NCI-H1436 treated with DMSO at 0.1 percent for 48 hours (cell line): ENCODE measurements around the gene C8G.

ENCODE experiments used
- DNase-seq: peaks from one replicate; lab custom pipeline; 2025; lab: John Stamatoyannopoulos, UW

Gene C8G

DNA sequence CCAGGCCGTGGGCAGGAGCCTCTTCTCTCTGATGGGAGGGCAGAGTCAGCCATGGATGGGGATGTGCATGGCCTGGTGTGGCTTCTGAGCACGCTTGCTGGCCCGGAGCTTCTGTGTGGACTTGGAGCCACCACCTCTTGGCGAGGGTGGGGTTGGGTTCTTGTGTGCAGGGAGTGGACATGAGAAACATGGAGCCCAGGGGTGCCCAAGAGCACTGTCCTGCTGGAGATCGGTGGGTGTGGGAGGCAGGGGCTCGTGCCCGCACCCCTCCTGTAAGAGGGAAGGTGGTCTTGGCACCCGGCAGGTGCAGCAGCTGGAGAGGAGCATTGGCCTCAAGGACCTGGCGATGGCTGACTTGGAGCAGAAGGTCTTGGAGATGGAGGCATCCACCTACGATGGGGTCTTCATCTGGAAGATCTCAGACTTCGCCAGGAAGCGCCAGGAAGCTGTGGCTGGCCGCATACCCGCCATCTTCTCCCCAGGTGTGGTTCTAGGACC is 24.3 kb upstream of the C8G start:
- no peak for DNase-seq

DNA sequence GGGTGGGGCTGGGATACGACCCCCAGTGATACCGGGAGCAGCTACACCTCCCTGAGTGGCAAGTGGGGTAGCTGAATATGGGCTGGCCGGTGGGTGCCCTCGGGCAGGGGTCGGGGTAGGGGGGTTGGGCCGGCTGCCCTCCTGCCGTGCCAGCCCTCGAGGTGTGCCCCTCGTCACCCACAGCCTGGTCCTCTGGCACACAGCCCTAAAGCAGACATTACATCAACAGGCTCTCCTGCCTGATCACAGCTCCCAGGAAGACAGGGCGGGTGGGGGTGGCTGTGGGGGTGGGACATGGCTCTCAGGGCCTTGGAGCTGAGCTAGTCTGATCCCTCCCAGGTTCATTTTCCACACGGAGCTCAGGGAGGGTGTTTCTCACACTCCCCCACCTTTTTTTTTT is 23.7 kb upstream of the C8G start:
- no peak for DNase-seq

DNA sequence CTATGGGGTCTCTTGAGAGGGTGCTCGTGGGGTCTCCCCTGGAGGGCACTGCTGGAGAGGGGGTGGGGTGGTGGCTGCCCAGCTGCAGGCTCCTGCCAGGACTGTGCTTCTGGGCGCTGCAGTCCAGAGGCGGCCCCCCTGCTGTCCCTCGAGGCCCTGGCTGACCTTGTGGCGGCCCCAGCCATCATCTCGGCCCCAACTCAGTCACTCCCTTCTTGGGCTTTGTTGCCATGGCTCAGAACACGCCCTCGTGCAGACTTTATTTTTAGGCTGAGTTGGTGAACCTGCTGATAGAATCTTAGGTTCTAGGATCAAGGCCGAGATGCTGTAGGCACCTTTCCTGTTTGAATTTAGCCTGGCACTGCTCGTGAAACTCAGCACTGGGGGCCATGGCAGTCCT is 23.3 kb upstream of the C8G start:
- no peak for DNase-seq

DNA sequence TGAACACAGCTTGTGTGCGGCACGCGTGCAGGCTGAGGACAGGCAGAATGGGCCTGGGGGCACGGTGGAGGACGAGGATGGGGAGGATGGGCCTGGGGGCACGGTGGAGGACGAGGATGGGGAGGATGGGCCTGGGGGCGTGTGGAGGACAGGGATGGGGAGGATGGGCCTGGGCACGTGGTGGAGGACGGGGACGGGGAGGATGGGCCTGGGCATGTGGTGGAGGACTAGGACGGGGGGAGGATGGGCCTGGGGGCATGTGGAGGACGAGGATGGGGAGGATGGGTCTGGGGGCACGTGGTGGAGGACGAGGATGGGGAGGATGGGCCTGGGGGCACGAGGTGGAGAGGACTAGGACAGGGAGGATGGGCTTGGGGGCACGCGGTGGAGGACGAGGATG is 22.5 kb upstream of the C8G start:
- DNase-seq, result no peak

DNA sequence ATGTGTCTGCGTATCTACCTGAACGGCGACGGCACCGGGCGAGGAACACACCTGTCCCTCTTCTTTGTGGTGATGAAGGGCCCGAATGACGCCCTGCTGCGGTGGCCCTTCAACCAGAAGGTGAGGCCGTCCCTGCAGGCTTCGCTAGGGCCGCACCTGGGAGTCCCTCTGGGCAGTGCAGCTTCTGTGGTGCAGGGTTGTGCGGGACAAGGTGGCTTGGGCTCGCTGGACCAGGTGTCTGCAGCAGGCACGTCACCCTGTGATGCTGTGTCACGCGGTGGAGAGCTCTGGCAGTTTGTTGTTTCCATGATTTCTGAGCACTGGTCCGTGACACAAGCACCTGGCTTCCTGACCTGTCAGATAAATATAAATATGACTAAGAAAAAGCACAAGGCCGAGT is 21.2 kb upstream of the C8G start:
- no peak for DNase-seq

DNA sequence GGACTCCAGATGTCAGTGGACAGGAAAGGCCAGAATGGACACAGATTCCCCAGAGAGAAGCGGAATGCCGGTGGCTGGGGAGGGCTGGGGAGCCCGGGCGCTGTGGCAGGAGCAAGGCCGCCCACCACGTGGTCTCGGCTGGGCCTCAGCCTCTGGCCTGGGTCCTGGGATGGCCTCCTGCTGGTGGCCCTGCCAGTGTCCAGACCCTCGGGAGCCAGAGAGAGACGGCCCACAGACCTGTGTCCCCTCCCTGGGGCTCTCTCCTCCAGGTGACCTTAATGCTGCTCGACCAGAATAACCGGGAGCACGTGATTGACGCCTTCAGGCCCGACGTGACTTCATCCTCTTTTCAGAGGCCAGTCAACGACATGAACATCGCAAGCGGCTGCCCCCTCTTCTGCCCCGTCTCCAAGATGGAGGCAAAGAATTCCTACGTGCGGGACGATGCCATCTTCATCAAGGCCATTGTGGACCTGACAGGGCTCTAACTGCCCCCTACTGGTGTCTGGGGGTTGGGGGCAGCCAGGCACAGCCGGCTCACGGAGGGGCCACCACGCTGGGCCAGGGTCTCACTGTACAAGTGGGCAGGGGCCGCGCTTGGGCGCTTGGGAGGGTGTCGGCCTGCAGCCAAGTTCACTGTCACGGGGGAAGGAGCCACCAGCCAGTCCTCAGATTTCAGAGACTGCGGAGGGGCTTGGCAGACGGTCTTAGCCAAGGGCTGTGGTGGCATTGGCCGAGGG is 19.5 kb upstream of the C8G start:
- DNase-seq, result no peak

DNA sequence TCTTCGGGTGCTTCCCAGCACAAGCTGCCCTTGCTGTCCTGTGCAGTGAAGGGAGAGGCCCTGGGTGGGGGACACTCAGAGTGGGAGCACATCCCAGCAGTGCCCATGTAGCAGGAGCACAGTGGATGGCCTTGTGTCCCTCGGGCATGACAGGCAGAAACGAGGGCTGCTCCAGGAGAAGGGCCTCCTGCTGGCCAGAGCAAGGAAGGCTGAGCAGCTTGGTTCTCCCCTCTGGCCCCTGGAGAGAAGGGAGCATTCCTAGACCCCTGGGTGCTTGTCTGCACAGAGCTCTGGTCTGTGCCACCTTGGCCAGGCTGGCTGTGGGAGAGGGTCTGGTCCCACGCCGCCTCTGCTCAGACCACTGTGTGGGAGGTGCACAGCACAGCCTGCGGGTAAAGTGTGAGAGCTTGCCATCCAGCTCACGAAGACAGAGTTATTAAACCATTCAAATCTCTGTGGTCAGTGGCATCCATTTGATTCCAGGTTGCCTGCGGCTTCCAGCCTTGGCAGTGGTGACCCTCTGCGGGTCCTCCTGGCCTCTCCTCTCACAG is 18.8 kb upstream of the C8G start:
- no peak for DNase-seq

DNA sequence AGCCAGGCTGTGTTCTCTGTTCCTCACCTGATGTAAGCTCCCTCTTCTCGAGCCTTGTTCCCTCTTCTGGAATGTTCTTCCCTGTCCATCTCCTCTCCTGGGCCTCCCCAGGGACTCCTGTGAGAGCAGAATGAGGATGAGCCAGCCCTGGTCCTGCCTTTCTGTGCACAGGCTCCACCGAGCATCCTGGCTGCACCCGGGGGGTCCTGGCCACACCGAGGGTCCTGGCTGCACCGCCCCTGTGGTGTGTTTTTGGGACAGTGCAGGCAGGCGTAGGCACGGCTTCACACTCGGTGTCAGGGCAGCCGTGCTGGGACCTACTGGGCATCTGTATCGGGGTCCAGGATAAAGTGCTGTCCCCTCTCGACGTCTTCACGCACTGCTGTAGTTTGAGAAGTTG is 18.3 kb upstream of the C8G start:
- no peak for DNase-seq

DNA sequence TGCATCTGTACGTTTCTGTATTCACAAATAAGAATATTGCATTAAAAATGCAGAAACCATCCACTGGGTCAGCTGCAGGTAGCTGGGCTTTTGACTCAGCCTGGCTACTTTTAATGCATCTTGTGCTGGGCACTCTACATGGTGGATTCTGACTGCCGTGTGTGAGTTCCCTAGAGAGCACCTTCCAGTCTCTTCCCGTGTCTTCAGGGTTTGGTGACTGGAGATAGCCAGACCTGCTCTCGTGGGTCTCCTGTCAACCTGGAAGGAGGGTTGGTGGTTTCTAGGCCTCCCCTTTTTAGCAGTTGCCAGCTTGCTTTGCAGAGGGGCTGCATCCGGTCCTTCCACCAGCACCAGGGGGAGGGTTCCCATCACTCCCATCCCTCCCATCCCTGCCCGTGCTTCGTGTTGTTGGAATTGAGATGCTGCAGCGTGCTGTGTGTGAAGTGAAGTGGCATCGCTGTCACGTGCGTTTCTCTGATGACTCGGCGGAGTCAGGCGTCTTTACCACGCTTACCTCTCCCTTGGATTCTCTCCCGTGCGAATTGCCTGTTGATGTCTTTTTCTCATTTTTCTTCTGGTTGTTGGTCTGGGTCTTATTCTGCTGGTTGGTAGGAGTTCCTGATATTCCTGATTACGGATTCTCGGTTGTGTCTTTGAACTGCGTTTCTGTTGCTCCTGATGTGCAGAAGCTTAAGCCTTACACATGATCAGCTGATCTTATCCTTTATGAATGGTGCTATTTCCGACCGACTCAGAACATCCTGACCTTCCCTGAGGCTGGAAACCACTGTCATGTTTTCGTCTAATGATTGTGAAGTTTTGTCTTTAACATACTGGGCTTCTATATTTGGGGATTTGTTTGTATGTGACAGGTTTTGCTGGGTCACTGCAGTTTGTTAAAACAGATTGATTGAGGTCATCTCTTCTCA is 17.4 kb upstream of the C8G start:
- no peak for DNase-seq

DNA sequence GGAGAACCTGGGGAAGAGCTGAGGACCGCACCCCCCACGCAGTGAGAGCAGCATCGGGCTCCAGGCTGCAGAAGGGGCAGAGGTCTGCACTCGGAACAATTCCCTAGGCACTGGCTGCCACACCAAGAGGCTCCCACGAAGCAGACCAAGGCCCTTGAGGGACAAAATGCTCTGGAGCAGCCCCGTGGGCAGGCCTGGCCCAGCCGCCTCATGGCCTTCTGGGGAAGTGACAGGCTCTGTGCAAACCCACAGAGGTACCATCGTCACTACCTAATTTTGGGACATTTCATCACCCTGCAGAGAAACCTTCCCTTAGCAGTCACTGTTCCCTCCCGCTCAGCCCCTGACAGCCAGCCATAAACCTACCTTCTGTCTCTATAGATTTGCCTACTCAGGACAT is 16.5 kb upstream of the C8G start:
- no peak for DNase-seq

DNA sequence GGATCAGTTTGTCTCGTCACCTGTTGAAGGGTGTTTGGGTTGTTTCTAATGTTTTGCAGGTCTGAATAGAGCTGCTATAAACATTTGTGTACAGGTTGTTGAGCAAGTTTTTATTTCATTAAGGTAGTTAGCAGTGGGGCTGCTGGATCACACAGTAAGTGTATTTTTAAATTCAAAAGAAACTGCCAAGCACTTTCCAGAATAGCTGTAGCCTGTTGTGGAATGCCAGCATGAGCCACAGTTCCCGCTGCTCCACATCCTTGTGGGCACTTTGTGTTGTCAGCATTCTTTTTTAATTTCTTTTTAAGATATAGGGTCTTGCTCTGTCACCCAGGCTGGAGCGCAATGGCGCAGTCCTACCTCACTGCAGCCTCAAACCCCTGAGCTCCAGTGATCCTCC is 15.0 kb upstream of the C8G start:
- no peak for DNase-seq

DNA sequence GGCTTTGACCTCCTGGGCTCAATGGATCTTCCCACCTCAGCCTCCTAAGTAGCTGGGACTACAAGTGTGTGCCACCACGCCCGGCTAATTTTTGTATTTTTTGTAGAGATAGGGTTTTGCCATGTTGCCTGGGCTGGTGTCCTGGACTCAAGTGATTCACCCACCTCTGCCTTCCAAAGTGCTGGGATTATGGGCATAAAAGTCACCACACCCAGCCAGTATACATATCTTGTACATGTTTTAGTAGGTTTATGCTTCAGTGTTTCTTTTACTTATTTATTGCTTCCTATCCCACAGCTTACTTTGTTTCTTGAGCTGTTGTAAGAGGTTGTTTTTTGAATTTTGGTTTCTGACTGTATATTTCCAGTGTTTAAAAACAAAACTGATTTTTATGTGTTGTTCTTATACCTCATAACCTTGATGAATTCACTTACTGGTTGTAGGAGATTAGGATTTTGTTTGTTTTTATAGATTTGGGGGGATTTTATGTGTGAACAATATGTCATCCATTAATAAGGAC is 13.4 kb upstream of the C8G start:
- no peak for DNase-seq

DNA sequence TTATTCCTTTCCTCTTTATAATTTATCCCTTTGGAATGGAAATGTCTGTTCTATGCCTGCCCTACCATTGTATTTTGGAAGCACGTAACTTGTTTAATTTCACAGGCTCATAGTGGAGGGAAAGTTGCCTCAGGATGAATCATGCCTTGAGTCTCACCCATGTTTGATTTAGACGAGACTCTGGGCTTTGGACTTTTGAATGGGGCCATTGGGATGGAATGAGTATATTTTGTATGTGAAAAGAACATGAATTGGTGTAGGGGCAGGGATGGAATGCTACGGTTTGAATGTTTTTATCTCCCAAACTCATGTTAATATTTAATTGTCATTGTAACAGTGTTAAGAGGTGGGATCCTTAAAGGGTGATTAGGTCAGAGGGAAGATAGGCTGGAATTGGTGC is 10.8 kb upstream of the C8G start:
- DNase-seq, result no peak

DNA sequence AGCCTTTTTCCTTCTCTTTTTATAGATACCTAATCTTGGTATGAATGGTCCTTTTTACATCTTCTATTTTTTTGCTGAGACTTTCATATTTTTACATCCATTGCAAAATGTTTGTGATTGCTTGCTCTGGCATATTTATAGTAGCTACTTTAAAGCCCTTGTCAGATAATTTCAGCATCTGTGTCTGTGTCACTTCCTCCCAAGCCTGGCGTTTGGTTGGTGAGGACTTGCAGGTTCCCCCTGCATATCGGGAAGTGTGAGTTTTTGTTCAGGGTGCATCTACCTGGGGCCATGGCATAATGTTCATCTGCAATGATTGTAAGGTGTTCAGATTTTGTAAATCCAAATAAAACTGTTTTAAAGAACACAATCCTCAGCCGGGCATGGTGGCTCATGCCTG is 9.4 kb upstream of the C8G start:
- no peak for DNase-seq

DNA sequence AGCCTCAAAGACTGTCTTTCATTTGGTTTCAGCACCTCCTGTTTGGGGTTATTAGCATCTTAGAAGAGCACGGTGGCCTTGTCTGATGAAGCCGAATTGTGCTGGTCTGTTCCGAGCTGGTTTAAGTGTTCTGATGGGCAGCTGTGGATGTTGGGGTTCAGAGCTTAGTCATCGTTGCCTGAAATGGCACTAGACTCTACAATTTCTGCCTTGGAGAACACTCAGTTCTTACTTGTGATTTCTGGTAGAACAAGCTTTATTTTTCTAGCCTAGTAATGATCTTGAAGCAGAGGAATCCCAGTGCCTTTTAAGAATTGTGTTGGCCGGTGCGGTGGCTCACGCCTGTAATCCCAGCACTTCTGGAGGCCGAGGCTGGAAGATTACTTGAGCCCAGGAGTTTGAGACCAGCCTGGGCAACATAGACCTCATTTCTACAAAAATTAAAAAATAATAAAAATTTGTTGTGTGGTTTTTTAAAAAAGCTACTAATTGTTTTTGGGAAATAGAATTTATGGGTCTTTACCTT is 8.3 kb upstream of the C8G start:
- no peak for DNase-seq

DNA sequence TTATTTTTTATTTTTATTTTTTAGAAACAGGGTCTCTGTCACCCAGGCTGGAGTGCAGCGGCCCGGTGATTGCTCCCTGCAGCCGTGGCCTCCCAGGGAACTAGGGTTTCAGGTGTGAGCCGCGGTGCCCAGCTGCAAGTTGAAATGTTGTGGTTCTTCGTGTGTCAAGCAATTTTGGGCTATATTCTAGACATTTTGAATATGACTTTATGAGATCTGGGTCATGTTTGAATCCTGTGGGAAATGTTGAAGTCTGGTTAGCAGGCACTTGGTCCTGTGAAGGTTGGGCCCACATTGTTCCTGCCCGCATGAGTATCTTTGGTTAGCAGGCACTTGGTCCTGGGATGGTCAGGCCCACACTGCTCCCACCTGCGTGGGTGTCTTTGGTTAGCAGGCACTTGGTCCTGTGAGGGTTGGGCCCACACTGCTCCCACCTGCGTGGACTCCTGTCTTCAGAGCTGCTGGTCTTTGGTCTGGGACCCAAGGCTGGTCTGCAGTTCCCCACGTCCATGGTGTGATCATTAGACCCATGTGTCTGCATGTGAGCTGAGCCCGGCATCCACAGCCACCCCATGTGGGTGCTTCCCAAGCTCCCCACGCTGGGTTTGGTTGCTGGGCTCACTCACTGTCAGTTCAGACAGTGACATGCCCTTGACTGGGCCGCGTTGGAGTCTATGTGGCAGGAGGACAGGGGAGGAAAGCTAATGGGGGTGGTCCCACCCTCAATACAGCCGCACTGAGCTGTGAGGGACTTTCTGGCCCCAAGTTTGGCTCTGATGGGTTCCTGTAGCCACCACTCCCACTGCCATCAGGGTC is 7.6 kb upstream of the C8G start:
- DNase-seq, result no peak

DNA sequence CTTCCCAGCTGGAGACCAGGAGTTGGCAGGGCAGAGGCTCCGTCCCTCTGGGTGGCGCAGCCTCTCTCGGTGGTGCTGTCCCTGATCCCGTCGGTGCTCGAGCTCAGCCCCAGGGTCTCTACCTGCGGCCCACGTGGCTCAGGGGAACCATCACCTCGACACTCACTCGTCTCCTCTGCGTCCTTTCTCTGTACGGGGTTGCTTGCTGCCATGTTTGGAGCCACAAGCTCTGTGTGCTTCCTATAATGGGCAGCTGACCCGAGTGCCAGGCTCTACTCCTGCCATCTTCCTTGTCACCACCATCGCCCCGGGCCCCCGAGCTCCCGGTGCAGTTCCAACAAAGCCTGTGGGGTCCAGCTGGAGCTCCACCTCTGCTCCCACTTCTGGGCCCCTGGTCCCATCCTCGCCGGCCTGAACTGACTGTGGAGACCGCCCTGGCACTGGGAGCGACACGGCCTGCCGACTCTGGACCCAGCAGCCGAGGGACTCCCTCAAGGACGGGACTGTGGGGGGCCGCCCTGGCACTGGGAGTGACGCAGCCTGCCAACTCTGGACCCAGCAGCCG is 5.5 kb upstream of the C8G start:
- no peak for DNase-seq

DNA sequence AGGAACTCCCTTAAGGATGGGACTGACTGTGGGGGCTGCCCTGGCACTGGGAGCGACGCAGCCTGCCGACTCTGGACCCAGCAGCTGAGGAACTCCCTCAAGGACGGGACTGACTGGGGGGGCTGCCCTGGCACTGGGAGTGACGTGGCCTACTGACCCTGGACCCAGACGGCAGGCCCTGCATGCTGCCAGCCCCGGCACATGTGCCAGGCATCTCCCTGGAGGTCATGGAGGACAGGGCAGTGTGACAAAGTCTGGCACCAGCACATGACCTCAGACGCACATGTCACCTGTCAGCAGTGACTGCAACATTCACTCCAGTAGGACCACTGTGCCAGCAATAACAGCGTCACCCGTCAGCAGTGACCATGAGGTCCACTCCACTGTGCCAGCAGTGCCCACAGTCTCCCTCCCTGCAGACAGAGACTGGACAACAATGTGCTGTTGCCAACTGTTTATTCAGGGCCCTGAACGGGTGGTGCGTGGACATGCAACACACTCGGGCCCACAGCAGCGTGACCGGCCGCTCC is 5.0 kb upstream of the C8G start:
- no peak for DNase-seq

DNA sequence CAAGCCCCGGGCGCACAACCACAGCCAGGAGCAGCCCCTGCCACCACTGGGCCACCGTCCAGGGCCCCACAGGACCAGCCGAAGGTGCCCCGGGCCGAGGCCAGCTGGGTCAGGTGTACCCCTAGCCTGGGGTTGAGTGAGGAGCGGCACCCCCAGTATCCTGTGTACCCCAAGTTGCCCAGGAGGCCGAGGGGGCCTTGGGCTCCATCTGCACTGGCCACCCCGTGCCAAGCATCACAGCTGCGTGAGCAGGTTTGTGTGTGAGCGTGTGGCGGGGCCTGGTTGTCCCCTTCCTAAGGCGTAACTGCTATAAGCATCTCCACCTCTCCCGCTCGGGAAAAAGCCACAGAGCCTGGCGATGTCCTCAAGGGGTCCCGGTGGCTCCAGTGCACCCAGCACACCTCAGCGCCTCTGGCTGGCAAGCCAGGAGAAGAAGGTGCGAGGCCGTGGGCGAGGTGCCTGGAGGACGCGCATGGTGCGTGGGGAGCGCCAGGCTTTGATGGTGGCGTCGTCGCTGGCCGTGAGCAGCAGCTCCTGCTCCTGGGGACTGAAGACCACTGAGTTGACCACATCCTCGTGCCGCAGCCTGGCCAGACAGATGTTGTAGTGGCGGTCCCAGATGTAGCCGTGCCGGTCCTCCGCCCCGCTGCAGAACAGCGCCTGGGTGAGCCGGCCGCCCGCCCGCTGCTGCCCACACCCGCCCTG is 4.4 kb upstream of the C8G start:
- no peak for DNase-seq
